ENCODE results near the gene CAB39.

Gene CAB39

DNA sequence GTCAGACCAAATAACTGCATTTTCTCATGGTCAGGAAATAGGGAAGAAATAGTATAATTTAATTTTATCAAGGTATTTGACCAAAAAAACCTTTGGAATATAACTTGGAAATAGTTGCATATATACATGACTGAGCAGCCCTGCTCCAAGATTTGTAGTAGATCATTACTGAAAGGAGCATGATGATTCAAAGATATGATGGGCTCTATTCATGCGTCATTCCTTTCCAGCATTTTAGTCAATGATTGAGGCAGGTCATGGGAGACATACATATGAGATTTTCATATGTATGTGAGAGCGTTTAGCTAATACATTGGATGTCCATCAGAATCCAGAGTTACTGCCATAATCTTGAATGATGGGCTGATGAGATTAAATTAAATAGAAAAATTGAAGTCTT is 74.5 kb downstream of the CAB39 start:
- DNase-seq: no peak

DNA sequence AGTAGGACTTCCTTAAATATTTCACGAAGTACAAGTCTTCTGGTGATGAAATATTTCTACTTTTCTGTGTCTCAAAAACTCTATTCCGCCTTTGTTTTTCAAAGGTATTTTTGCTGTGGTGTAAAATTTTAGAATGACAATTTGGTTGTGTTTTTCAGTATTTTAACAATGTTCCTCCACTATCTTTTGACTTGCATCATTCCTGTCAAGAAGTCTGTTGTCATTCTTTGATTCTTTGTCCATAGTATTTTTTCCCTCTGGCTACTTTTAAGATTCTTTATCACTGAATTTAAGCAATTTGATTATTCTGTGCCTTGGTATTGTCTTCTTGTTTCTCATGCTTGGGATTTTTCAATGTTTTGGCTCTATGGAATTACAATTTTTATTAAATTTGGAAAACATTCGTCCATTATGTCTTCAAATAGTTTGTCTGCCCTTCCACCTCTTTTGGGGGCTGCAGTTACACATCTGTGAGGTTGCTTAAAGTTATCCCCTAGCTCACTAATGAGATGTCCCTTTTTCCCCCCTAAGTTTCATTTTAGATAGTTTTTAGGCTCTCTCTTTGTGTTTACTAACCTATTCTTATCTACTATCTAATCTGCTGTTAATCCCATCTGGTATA is 76.0 kb downstream of the CAB39 start:
- no peak for DNase-seq

DNA sequence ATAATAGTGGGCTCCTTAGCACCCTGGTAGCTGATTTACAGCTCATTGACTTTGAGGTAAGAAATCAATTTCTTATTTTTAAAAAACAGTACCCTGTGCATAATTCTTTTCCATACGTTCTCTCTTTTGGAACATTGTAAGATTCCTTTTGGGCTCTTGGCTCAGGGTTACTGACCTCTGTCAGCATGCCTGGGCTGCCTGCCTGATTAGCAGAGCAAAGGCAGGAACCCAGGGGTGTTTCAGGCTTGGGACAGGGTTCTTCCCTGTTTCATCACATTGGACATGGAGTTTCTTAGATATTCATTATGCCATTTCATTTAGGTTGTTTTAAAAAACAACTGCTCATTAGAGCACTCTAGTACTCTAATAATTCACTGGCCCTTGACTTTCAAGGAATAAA is 78.3 kb downstream of the CAB39 start:
- DNase-seq: no peak

DNA sequence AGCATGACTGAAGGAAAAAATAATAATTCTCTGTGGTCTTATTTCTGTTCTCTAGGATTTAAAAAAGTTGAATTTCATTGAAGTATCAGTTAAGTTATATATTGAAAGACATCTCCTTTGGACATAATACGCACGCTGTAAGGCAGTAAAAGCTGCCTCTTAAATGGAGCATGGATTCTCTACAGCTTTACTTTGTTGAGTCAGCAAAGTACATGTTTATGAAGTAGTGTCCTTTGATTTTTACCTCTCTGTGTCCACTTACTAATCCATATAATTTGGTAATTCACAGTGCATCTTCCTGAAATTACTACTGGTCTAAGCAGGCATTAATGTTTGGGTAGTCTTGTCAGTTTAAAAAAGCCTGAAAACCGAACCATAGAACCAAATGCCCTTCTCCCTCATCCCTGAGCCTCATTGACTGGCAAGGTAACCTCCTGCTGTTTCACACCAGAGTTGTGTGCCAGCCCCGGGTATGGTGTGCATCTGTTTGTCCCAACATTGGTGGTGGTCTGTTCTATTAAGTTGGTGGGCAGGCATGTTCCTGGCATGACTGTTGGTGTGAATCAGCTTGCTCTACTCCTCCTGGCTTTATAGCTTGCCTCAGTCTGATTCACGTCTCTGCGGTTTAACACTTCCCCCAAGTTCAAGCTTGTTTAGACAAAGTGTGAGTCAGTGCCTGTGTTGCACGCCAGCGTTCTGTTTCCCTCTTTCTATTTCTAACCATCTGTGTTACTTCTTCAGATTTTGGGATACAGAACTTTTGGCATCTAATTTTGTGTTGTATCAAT is 81.1 kb downstream of the CAB39 start:
- peak; percentile 24 for DNase-seq

DNA sequence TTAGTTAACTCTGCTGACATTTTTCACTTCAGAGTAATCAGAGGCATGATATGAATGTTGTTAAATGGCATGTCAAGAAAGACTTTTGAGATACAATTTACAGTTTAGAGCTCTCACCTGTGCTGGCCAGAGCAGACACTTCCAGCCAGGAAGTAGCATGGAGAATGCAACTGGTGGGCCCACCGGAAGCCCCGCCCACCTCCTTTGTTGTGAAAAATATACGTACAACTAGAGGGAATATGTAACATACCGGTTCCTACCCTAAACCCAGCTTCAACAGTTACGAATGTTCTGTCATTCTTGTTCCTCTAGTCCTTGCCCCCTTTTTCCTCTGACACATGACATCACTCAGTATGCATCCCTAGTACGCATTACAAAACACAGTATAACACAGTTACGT is 81.9 kb downstream of the CAB39 start:
- no peak for DNase-seq

DNA sequence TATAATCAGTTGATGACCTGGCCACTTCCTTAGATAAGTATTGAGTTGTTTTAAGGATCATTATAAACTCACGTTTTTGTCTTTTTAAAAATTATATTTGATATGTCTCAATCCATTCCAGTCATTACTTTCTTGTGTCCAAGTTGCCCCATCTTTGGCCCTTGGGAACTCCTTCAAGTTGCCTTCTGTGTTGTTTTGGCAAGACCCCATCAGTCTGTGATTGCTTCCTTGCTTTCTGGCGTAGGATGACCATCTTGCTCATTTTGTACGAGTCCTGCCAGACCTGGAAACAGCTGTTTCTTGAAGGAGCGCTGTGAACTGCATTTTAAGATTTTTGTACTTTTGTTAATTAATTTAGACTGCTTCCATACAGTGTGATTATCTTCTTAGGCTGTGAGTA is 83.2 kb downstream of the CAB39 start:
- DNase-seq: no peak

DNA sequence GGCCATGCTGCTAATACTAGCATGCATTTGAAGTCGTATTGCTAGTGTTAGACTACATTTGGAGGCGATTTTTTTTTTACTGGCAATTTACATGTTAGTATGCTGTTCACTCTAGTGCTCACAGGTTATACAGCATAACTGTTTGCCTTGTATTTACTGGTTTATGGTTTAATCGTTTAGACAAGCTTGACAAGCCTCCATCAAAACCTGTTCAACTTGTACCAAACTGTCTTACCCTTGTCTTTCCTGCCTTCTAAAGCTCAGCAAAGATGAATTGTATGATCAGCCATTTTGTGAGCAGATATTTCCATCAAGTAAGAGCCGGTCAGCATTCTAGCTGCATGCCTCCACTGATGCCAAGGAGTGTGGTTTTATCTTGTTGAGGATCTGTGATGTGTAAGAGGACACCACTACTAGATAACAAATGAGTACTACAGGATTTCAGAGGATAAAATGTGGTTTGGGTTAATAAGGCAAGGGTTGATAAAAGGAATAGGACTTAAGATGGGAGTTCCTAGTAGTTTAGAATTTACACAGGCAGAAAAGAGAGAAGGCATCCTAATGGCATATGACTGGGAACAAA is 83.7 kb downstream of the CAB39 start:
- DNase-seq: no peak

DNA sequence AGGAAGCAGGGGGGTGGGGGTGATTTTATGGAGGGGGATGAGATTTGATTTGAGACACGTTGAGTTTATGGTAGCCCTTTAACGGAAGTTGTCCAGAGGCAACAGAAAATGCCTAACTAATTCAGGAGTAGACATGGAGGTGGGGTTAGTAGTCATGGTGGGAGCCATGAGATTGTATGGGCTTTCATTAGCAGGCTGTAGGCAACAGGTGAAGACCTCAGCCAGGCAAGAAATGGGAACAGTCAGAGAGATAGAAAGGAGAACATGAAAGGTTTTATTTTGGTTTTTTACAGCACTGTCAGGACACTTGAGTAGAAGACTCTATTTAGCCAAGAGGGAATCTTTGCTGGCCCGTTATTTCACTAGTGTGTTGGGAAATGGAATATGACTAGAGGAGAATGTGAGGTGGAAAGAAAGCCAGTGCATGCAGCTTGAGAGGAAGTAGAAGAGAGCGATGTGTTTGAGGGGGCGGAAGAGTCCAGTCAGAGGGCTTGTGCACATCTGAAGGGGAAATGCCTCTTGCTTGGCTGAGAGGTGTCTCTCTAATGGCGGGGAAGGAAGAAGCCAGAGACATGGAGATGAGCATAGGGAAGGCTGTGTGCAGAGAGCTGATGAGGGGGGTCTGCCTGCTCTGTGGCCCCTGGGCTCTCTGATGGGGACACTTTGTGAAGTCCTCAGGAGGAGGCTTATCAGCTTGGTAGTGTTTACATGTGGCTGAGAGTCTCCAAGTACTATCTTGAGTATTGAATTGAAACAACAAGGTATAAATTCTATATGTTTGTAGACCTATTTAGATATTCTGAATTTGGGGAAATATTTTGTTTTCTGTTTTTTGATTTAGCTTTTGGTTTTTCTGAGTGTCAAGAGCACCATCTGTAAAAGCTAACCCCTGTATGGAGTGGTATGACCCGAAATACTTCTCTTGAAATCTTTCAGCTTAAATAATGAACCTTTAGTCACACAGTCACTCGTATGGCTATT is 85.2 kb downstream of the CAB39 start:
- no peak for DNase-seq

DNA sequence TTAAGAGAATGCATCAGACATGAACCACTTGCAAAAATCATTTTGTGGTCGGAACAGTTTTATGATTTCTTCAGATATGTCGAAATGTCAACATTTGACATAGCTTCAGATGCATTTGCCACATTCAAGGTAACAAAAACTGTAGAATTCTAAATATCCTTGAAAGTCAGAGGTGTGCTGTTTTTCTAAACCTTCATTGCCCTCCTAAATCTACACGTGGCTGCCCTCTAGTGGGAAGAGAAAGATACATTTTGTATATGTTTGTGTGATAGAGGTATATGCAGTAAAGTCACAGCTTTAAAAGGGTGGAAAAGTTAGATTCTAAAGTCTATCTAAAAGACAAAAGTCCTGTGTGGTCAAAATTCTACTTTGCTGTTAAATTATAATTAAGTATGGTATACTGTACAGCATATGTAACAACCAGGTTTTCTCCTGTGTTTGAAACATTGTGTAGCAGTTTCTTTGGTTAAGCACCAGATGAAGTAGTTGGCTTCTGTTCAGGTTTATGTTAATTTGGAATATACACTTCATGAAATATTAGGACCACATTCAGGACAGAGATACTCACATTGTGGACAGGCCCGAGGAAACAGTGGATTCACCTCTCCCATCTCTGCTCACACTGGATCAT is 86.2 kb downstream of the CAB39 start:
- peak; percentile 75 for DNase-seq

DNA sequence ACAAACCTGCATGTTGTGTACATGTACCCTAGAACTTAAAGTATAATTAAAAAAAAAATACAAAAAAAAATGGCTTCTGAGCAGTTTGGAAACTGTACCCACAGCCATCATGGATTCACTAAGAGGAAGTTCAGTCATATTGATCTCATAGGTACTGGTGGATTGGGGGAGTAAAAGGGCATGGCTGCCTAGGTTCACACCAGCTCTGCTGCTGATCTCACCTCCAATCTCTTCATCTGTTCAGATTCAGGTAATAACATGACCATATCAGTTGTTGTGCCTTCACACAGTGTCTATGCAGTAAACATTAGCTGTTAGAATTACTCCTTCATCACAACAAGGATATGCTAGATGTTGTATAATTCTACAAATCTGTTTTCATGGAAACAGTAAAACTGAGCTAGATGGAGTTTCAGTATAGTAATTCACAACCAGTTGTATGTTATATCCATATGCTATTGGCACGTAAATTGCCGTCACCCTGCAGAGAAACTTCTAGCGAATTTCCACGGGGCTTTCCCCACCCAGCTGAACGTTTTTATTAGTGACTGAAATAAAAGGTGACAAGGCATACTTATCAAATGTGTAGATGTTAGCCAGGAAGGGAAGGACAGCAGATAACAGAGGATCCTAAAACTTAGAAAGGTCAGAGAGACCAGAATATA is 92.8 kb downstream of the CAB39 start:
- no peak for DNase-seq

DNA sequence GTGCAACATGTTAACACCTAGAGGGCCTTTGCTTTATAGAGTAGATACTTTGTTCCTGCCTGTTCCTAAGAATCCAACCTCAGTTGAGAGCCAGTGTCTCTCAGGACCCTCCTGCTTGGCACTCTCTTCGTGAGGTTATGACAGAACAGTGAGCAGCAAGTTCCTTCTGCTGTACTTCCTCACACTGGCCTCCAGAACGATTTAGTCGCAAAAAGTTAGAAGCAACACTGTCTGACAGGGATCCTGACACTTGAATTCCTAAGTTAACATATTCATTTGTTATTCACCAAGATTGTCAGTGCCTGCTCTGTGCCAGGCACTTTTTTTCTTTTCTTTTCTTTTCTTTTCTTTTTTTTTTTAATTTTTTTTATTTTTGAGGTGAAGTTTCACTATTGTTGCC is 95.1 kb downstream of the CAB39 start:
- DNase-seq: no peak

DNA sequence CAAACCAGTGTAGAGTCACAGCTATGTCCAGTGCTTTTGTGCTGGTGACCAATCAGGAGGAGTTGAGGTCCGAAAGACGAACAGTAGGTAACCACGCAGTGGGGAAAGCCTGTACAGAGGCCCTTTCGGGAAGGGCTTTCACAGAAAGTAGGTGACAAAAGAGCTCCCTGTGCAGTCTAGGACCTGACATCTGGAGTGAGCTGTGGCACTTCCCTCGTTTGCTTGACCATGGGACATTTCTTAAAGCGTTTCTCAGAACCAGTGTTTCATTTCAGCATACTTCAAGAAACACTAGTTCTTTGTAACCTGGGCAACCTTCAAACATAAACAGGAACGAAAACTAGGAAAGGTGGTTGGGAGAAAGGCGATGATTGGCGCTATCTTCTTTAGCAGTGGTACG is 96.4 kb downstream of the CAB39 start:
- no peak for DNase-seq

DNA sequence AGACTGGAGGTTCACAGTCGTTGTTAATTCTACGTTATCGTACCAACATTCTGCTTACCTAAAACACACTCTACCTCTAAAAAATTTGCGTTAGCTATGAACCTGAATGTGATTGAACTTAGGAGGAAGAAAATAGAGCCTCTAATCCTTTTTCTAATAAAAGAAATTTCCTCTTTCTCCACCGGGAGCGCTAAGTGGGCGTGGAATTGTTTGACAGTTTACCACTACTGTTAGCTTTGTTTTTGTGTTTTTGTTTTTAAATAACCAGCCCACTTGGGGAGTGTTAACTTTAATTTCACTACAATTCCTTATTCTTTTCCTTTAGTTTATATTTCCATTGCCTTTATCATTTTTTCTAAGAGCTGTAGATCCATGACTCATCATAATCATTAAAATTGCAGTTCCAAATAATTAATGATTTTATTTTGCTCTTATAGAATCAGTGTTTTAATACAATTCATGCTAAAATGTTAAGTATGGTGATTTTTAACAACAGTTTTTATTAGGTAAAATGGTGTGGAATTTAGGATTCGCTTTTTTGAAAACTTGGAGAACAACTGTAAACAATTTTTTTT is 97.1 kb downstream of the CAB39 start:
- no peak for DNase-seq

DNA sequence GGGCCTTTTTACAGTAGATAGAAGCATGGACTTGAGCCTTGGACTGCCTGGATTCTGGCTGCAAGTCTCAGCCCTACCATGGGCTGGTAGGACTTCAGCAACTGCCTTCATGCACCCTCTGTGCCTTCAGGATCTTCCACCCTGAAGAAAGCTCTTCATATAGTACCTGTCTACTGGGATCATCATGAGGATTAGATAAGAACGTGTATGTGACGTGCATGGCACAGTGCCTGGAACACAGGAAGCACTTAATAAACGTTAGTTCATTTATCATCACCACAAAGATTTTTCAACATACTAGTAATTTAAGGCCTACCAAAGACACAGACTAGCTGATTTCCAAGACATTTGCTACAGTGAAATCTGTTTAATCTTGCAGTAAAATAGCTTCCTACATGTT is 98.9 kb downstream of the CAB39 start:
- no peak for DNase-seq

DNA sequence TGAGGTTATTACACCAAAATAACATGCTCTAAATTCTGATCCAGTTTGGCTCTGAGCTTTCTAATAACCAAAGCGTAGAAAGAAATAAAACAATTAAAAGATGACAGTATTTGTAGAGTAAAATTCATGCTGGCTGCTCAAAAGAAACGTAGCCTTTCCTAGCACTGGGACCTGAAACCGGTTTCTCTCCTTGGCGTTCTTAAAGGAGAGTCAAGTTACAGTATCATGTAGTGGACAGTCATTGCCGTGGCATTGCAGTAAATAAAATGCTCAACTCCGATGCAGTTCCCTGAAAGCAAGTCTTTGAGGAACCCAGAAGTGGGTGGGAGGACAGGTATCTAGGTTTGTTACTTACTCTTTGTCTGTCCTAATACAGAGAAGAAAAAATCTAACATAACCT is 99.4 kb downstream of the CAB39 start:
- no peak for DNase-seq

DNA sequence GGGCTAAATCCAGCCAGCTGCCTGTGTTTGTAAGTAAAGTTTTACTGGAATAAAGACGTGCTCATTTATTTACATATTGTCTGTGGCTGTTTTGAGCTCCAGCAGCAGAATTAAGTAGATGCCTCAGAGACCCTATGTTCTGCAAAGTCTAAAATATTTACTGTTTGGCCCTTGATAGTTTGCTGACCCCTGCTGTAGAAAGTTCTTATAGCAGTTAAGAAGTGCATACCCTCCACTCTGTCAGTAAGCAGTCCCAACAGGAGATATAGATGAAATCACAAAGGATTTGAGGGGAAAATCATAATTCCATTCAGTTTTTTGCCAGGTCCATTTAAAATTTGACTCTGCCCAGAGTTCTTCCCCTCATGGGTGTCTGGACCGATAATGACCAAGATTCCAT is 102.0 kb downstream of the CAB39 start:
- DNase-seq: no peak

DNA sequence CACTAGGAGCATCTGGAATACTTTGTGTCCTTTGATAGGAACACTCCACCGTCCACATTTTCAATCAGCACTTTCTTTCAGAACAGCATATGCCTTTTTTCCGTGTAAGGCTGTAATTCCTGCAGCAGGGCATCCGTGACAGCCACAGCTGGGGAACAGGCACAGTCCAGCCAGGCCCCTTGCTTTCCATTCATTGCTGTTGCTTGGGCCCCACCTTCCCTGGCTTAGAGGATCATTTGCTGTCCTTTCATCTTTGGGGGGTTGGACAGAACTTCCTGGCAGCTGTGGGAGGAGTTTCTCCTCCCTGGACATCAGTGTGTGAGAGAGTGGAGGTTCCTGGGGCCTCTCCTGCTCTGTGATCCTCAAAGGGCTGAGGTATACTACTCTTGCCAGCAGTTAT is 102.4 kb downstream of the CAB39 start:
- DNase-seq: no peak

DNA sequence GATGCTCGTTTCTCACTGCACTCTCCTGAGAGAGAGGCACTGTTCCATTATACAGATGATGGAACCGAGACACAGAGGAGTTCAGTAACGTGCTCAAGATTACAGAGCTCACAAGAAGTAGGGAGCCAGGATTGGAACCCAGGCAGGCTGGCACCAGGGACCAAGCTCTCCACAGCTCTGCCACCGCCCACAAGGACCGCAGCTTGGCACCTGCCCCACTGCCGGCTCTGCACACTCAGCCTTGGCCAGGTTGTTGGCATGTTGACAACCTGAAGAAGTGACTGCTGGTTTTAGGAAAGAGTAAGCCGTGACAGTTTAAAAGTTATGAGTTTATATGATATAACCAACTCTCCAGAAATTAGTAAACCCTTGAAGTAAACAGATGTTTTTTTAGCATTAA is 104.1 kb downstream of the CAB39 start:
- no peak for DNase-seq

DNA sequence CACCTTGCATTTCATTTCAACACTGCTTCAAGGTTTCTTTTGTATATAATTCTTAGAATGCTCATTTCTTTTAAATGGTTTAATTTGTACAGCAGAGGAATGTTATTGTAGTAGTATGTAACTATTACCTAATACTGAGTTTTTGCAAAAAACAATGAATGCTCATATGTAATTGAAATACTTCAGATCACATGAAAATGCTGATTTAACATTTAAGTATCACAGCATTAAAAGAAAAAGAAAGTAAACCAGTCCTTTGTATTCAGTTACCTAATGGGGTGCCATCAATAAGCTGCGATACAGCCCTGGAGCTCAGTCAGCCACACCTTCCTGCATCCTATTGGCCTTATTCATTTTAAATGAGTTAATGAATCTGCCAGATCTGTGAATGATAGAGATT is 106.8 kb downstream of the CAB39 start:
- DNase-seq: no peak

DNA sequence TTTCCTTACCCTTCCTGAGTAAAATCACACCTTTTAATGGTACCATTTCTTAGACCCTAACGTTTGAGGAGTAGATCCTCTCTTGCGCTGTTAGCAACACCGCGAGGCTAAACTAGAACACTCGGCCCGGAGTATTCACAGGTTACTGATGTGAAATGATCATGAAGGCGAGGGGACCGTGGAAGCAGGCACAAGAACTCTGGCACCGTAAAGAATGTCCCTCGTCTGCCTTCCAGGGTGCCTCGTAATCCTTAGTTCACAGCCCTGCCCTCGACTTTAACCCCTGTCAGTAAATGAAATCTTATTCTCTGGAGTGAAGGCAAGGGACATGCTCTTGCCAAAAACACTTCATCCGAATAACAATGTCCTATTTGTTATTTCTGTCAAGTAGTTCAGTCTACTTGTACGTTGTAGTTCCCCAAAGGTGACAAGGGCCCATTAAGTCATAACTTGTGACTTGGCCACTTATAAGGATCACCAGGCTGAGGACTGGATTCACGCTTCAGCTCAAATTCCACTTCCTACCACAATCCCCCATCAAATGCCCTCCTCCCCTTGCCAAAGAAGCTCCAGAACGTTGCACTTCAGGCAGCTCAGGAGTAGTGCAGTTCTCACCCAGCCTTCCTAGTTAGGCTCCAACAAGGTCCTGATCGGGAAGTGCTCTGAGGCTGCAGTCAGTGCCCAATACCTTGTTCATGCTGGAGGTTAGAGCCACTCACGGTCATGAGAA is 108.8 kb downstream of the CAB39 start:
- no peak for DNase-seq

DNA sequence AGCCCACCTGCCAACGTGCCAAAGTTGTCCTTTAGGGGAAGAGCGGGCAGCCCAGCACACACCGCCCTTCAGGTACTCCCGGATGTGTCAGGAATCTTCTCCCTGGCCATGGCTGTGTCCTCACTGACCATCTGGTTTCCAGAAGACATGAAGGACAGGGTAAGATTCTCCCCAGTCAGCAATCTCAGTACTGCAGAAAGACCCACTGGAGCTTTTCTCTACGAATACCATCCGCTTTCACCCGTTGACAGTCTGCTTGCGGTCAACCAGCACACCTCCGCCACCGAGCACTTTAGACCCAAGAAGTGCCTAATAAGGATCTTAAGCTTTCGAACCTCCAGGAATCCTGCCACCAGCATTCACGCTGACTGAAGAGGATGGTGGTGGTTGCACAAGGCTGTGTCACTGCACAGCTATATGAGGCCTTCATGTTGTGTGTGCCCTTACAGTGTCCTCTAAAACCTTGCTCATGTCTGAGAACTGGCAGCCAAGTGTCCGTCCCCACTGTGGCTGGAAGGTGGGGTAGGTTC is 109.4 kb downstream of the CAB39 start:
- no peak for DNase-seq
